Stomach (tissue), 9 donors: Measurements from ENCODE around the gene CTTNBP2. TPM values are rescaled to one million over a fixed set of nuclear protein-coding genes. Genes with fewer than 3 reads are reported as not detected.

Experiments
- DNase-seq, 2 donors: peaks; one replicate each; pipeline versions ENCODE4 v3.0.0 to v3.0.0-alpha.2; 2013 to 2019
- H3K27ac ChIP-seq, 5 donors: fragments of 200-600 bp in 4 of 5; sonication (generic) in 4 of 5; one replicate each; pipeline ENCODE4 v1.5.1; 2013 to 2019; ENCODE audit warnings: mild to moderate bottlenecking in 1 of 5, moderate library complexity in 1 of 5
- H3K27me3 ChIP-seq, 3 donors: fragments of 200-600 bp; sonication (generic); one replicate each; pipeline ENCODE4 v1.5.1; 2017 to 2019; ENCODE audit warnings: mixed run types in 1 of 3
- H3K36me3 ChIP-seq, 4 donors: fragments of 200-600 bp; sonication (generic); 1 replicate in 3 of 4; 2 replicates in 1 of 4; pipeline ENCODE4 v1.5.1; 2016 to 2019
- H3K4me1 ChIP-seq, 4 donors: fragments of 200-600 bp; sonication (generic); one replicate each; pipeline ENCODE4 v1.5.1; 2016 to 2019
- H3K4me3 ChIP-seq, 4 donors: fragments of 200-600 bp; sonication (generic) in 3 of 4; one replicate each; pipeline ENCODE4 v1.5.1; 2016 to 2019; ENCODE audit warnings: mild to moderate bottlenecking in 1 of 4
- H3K9me3 ChIP-seq, 4 donors: fragments of 200-600 bp; sonication (generic); one replicate each; pipeline ENCODE4 v1.5.1; 2016 to 2019
- EP300 ChIP-seq: sonication (generic); formaldehyde crosslinking; IDR thresholded peaks from one replicate; pipeline ENCODE4 v1.6.1; 2017; ENCODE audit warnings: antibody characterized with exemption
- POLR2A ChIP-seq, 4 donors: fragments of 450-650 bp; IDR thresholded peaks; one replicate each; pipeline ENCODE4 v1.6.1; 2016; ENCODE audit warnings: antibody characterized with exemption in 4 of 4, control low read depth in 2 of 4, mild to moderate bottlenecking in 1 of 4, moderate library complexity in 1 of 4
- POLR2AphosphoS5 ChIP-seq, 3 donors: sonication (generic); formaldehyde crosslinking; IDR thresholded peaks; one replicate each; pipeline ENCODE4 v1.6.1; 2016; ENCODE audit warnings: antibody characterized with exemption in 3 of 3
- WGBS, 5 donors: extraction: QIAGEN DNeasy Blood & Tissue Kit in 3 of 5; methylation state at CpG; one replicate each; pipeline versions ENCODE4 v1.1.5 to v1.1.7; 2013 to 2018; 5-methylcytosine and 5-hydroxymethylcytosine counted together
- intact Hi-C: fragments of 100-400 bp; cut with DNase I; formaldehyde crosslinking; loops from one replicate; pipeline ENCODE4 v1.15.1; 2023; ENCODE audit warnings: low total_unique reads
- polyA plus RNA-seq, 3 donors: library from polyadenylated mRNA; stranded (reverse); fragments of 200-250 nt; gene quantifications; one replicate each; pipeline ENCODE4 v1.2.3, GENCODE V29; 2013
- total RNA-seq, 5 donors: library from RNA; depleted of rRNA; stranded (reverse); fragments of >200 nt; gene quantifications; one replicate each; pipeline versions ENCODE4 v1.1.0 to v1.2.3, GENCODE V29; 2014 to 2016
- TF ChIP-seq, protein P1 (sequence below), 7 experiments: fragments of 450-650 bp in 4 of 7; fragments of 200-600 bp in 3 of 7; sonication (generic) in 3 of 7; IDR thresholded peaks; one replicate each; pipeline ENCODE4 v1.5.1; 2016 to 2019; ENCODE audit warnings: antibody characterized with exemption in 7 of 7, control low read depth in 2 of 7, mild to moderate bottlenecking in 1 of 7
- donor health status: healthy with polysubstance abuse.
- donor health status: Bipolar disorder and iron deficiency.
- donor health status: healthy.

Gene CTTNBP2
- total and polyA plus RNA-seq, 8 donors, result 0.62 to 56.4 (median 5.6) TPM

DNA sequence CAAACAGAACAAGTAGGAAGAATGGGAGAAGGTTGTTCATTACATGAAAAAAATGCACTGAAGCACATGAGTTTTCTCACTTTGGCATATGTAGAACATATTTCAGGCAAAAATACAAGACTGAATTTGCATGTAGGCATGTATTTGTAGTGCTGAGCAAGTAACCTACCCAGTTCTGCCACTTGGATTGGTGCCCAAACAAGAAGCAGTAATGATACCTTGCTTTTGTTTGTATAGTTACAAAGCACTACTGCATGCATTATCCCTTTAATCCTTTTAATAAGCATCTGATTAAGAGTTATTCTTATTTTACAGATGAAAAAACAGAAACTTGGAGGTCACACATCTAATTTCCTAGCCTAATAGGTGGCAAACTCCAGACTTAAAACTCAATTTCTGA is 23.1 kb upstream of the CTTNBP2 start:
- TF ChIP-seq EP300, result no peak
- TF ChIP-seq, protein P1, sequence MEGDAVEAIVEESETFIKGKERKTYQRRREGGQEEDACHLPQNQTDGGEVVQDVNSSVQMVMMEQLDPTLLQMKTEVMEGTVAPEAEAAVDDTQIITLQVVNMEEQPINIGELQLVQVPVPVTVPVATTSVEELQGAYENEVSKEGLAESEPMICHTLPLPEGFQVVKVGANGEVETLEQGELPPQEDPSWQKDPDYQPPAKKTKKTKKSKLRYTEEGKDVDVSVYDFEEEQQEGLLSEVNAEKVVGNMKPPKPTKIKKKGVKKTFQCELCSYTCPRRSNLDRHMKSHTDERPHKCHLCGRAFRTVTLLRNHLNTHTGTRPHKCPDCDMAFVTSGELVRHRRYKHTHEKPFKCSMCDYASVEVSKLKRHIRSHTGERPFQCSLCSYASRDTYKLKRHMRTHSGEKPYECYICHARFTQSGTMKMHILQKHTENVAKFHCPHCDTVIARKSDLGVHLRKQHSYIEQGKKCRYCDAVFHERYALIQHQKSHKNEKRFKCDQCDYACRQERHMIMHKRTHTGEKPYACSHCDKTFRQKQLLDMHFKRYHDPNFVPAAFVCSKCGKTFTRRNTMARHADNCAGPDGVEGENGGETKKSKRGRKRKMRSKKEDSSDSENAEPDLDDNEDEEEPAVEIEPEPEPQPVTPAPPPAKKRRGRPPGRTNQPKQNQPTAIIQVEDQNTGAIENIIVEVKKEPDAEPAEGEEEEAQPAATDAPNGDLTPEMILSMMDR (IDR thresholded peaks at IDR 0.05), result no peak
- no peak for TF ChIP-seq POLR2AphosphoS5 (IDR thresholded peaks at IDR 0.05)
- TF ChIP-seq POLR2A (IDR thresholded peaks at IDR 0.05), result no peak
- H3K4me3 ChIP-seq, result no peak overlapping the region
- H3K36me3 ChIP-seq, result no peaks in the 10 kb centered on the region
- H3K27me3 ChIP-seq, result peaks cover 0 to 12% (median 0%) of the 10 kb centered on the region in 3 donors
- H3K4me1 ChIP-seq, result no peaks in the 10 kb centered on the region
- H3K27ac ChIP-seq, result no peak overlapping the region
- no peak for DNase-seq
- intact Hi-C loops, result no loop called here
- H3K9me3 ChIP-seq, result no peaks in the 10 kb centered on the region

DNA sequence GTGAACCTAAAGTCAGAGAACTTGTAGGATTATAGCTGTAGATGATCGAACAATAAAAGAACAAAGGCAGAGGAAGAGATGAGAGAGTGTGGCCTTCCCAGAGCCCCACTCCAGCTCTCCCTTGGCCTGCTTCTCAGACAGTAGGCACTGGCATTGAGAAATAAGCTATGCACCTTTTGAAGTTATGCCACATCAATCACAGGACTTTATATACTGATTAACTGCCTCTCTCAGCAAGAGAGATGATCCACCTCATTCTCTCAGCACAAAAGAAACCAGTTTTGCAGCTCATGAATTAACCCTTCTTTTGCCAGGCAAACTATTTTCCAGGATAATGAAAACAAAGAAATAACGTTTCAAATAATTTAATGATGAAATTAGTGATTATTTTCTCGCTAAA is 22.0 kb upstream of the CTTNBP2 start:
- TF ChIP-seq POLR2AphosphoS5 (IDR thresholded peaks at IDR 0.05), result no peak
- TF ChIP-seq, protein P1 (IDR thresholded peaks at IDR 0.05), result no peak
- TF ChIP-seq POLR2A (IDR thresholded peaks at IDR 0.05), result no peak
- no peak for TF ChIP-seq EP300
- WGBS, 5 donors, result 72 to 89% (median 81%) methylated on average over 3 of the region's 3 CpGs
- H3K4me3 ChIP-seq, result no peak overlapping the region
- peaks cover 0 to 12% (median 0%) of the 10 kb centered on the region in 3 donors for H3K27me3 ChIP-seq
- no peaks in the 10 kb centered on the region for H3K4me1 ChIP-seq
- H3K36me3 ChIP-seq, result no peaks in the 10 kb centered on the region
- intact Hi-C loops, result no loop called here
- no peak overlapping the region for H3K27ac ChIP-seq
- DNase-seq, result no peak
- H3K9me3 ChIP-seq, result no peaks in the 10 kb centered on the region

DNA sequence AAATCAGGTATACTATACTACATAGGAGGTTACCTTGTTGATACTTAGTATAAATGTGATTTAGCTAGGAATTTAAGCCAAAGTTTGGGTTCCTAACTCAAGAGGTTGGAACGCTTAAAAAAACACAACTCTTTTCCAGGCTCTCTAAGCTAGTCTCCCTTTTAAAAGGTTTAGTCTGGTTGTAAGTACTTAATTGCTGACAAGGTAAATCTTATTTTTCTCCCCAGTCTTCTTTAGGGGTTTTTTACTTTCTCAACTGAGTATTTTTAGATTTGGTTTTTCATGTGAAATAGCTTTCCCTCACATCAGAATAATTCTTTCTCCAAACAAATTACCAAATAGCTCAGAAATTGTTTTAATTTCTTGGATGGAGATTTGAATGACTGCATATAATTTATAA is 20.8 kb upstream of the CTTNBP2 start:
- Histone ChIP-seq H3K27ac (no peak overlapping the region), H3K9me3 (no peaks in the 10 kb centered on the region), H3K4me1 (no peaks in the 10 kb centered on the region), H3K27me3 (peaks cover 0 to 12% (median 0%) of the 10 kb centered on the region in 3 donors), H3K36me3 (no peaks in the 10 kb centered on the region), H3K4me3 (no peak overlapping the region)
- WGBS, 5 donors, result 89 to 97% (median 94%) methylated on average over 1 of the region's 1 CpG
- intact Hi-C loops, result no loop called here
- no peak for DNase-seq
- TF ChIP-seq POLR2AphosphoS5 (IDR thresholded peaks at IDR 0.05) (no peak), POLR2A (IDR thresholded peaks at IDR 0.05) (no peak), EP300 (no peak)
- TF ChIP-seq, protein P1 (IDR thresholded peaks at IDR 0.05), result no peak

DNA sequence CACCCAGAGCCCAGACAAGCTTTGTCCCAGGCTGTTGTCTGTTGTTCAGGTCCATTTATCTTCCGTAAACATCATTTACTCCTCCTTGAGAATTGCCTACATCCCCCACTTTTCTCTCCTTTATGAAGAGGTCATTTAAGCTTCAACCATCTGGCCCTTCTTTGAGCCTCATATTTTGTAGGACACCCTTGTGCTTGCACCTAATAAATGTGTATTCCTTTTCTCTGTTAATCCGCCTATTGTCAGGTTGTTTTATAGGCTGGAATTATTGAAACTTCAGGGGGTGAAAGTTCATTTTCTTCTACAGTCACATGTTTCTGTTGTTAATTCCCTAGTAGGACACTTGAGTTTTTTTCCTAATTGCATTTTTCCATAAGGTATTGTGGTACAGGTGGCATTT is 19.6 kb upstream of the CTTNBP2 start:
- H3K4me1 ChIP-seq, result no peaks in the 10 kb centered on the region
- DNase-seq, result no peak
- H3K9me3 ChIP-seq, result no peaks in the 10 kb centered on the region
- H3K27me3 ChIP-seq, result peaks cover 0 to 12% (median 0%) of the 10 kb centered on the region in 3 donors
- TF ChIP-seq, protein P1 (IDR thresholded peaks at IDR 0.05), result no peak
- no peak for TF ChIP-seq EP300
- TF ChIP-seq POLR2A (IDR thresholded peaks at IDR 0.05), result no peak
- TF ChIP-seq POLR2AphosphoS5 (IDR thresholded peaks at IDR 0.05), result no peak
- WGBS, 5 donors, result 84 to 98% (median 92%) methylated on average over 2 of the region's 2 CpGs
- H3K36me3 ChIP-seq, result no peaks in the 10 kb centered on the region
- H3K4me3 ChIP-seq, result no peak overlapping the region
- intact Hi-C loops, result no loop called here
- no peak overlapping the region for H3K27ac ChIP-seq
